Vagina (tissue), 2 donors: ENCODE data around the gene FRMD3. TPM values are rescaled to one million over a fixed set of nuclear protein-coding genes. Genes with fewer than 3 reads are reported as not detected.

Source experiments
- DNase-seq, 2 donors: peaks; one replicate each; pipeline ENCODE4 v3.0.0-alpha.2; 2017; ENCODE audit errors: extremely low spot score in 2 of 2
- H3K27ac ChIP-seq: fragments of 200-600 bp; sonication (generic); one replicate; pipeline ENCODE4 v1.5.1; 2019
- H3K27me3 ChIP-seq: fragments of 200-600 bp; sonication (generic); one replicate; pipeline ENCODE4 v1.5.1; 2019
- H3K36me3 ChIP-seq, 2 donors: fragments of 200-600 bp; sonication (generic); one replicate each; pipeline ENCODE4 v1.5.1; 2017 to 2019
- H3K4me1 ChIP-seq: fragments of 200-600 bp; sonication (generic); one replicate; pipeline ENCODE4 v1.5.1; 2019
- H3K4me3 ChIP-seq, 2 donors: fragments of 200-600 bp; sonication (generic); 1 replicate in 1 of 2; 2 replicates in 1 of 2; pipeline ENCODE4 v1.5.1; 2016 to 2019
- H3K9me3 ChIP-seq: fragments of 200-600 bp; sonication (generic); one replicate; pipeline ENCODE4 v1.5.1; 2019
- POLR2A ChIP-seq, 2 donors: fragments of 450-650 bp; IDR thresholded peaks; one replicate each; pipeline ENCODE4 v1.6.1; 2017; ENCODE audit warnings: antibody characterized with exemption in 2 of 2, mild to moderate bottlenecking in 2 of 2, moderate library complexity in 2 of 2
- POLR2AphosphoS5 ChIP-seq, 2 donors: sonication (generic); formaldehyde crosslinking; IDR thresholded peaks; one replicate each; pipeline ENCODE4 v1.9.0; 2017; ENCODE audit warnings: antibody characterized with exemption in 2 of 2, mild to moderate bottlenecking in 2 of 2, low read depth in 1 of 2; ENCODE audit not compliant: insufficient read depth in 1 of 2
- intact Hi-C: fragments of 100-400 bp; cut with DNase I; formaldehyde crosslinking; loops from one replicate; pipeline ENCODE4 v1.15.1; 2023
- total RNA-seq: library from RNA; depleted of rRNA; stranded (reverse); fragments of >200 nt; gene quantifications from one replicate; pipeline ENCODE4 v1.2.3, GENCODE V29; 2016
- TF ChIP-seq, protein P1 (sequence below), 3 experiments: fragments of 450-650 bp in 2 of 3; fragments of 200-600 bp in 1 of 3; sonication (generic) in 1 of 3; IDR thresholded peaks; one replicate each; pipeline ENCODE4 v1.5.1; 2017 to 2019; ENCODE audit warnings: antibody characterized with exemption in 3 of 3, mild to moderate bottlenecking in 2 of 3, moderate library complexity in 2 of 3

FRMD3 gene
- total RNA-seq, 1 donor from 2014 or later: 13.8 TPM

DNA sequence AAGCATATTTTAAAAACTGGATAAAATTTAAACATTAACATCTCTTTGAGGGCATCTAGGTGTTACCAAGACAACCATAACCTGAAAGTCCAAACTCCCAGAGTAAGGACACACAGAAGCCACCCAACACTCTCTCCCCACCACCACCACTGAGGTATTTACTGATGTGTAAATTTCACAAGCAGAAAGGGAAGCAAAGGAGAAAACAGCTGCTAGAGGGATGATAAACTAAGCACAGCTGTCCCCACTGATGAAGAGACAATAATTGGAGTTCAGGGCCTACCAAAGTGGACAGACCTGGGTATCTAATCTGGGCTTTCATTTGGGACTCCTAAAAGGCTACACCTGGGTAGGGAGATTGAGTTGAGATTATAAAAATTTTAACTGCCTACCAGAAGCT, 63.6 kb downstream of the FRMD3 start:
- intact Hi-C loops: no loop called here
- no peak for DNase-seq
- no peaks in the 10 kb centered on the region for H3K27me3 ChIP-seq
- H3K4me1 ChIP-seq: peaks cover 5% of the 10 kb centered on the region
- H3K27ac ChIP-seq: no peak overlapping the region
- H3K4me3 ChIP-seq: no peak overlapping the region
- no peaks in the 10 kb centered on the region for H3K9me3 ChIP-seq
- no peak for TF ChIP-seq POLR2AphosphoS5 (IDR thresholded peaks at IDR 0.05; ENCODE audit: insufficient read depth in 1 of 2, low read depth in 1 of 2)
- TF ChIP-seq, protein P1, sequence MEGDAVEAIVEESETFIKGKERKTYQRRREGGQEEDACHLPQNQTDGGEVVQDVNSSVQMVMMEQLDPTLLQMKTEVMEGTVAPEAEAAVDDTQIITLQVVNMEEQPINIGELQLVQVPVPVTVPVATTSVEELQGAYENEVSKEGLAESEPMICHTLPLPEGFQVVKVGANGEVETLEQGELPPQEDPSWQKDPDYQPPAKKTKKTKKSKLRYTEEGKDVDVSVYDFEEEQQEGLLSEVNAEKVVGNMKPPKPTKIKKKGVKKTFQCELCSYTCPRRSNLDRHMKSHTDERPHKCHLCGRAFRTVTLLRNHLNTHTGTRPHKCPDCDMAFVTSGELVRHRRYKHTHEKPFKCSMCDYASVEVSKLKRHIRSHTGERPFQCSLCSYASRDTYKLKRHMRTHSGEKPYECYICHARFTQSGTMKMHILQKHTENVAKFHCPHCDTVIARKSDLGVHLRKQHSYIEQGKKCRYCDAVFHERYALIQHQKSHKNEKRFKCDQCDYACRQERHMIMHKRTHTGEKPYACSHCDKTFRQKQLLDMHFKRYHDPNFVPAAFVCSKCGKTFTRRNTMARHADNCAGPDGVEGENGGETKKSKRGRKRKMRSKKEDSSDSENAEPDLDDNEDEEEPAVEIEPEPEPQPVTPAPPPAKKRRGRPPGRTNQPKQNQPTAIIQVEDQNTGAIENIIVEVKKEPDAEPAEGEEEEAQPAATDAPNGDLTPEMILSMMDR (IDR thresholded peaks at IDR 0.05): no peak
- TF ChIP-seq POLR2A (IDR thresholded peaks at IDR 0.05): no peak
- no peaks in the 10 kb centered on the region for H3K36me3 ChIP-seq

DNA sequence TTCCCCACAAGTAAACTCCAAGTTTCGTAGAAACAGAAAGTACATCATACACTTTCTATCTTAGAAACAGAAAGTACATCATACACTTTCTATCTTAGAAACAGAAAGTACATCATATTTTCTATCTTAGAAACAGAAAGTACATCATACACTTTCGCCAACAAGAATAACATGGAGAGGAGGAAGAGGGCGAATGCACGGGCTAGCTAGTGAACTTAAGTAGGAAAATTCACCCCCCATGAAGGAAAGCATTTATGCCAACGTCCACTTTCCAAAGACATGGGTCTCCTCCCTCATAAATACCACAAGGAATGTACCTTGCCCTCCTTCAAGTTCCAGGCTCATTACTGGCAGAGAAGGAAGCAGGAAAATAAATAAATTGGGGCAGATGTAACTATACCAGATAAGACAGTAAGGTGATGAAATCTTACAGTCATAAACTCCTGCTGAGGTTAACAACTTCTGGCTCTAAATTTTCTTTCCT, 64.7 kb downstream of the FRMD3 start:
- H3K27ac ChIP-seq: no peak overlapping the region
- peaks cover 5% of the 10 kb centered on the region for H3K4me1 ChIP-seq
- H3K4me3 ChIP-seq: no peak overlapping the region
- intact Hi-C loops: no loop called here
- H3K36me3 ChIP-seq: no peaks in the 10 kb centered on the region
- H3K27me3 ChIP-seq: no peaks in the 10 kb centered on the region
- H3K9me3 ChIP-seq: no peaks in the 10 kb centered on the region
- DNase-seq: no peak
- TF ChIP-seq, protein P1 (IDR thresholded peaks at IDR 0.05): no peak
- TF ChIP-seq POLR2A (IDR thresholded peaks at IDR 0.05): no peak
- no peak for TF ChIP-seq POLR2AphosphoS5 (IDR thresholded peaks at IDR 0.05; ENCODE audit: insufficient read depth in 1 of 2, low read depth in 1 of 2)

DNA sequence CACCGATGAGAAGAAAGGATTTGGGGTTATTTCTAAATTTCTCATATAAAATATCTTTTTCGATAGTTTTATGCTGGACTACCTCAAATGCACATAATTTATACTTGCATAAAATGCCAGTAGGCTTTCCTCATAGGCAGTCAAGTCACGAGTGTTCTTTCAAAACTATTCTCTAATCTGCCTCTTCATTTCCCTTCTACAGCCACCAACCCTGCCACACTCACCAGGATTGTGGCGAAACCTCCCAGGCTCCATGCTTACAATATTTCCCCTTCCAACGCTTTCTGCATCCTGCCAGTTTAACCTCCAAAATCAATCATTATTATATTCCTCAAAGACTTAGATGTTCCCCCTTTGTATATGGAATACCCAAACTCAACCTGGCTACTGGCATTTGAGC, 65.4 kb downstream of the FRMD3 start:
- no peaks in the 10 kb centered on the region for H3K27me3 ChIP-seq
- H3K27ac ChIP-seq: no peak overlapping the region
- intact Hi-C loops: no loop called here
- no peak overlapping the region for H3K4me3 ChIP-seq
- H3K9me3 ChIP-seq: no peaks in the 10 kb centered on the region
- DNase-seq: no peak
- no peaks in the 10 kb centered on the region for H3K36me3 ChIP-seq
- H3K4me1 ChIP-seq: peaks cover 5% of the 10 kb centered on the region
- TF ChIP-seq POLR2AphosphoS5 (IDR thresholded peaks at IDR 0.05; ENCODE audit: insufficient read depth in 1 of 2, low read depth in 1 of 2): no peak
- TF ChIP-seq POLR2A (IDR thresholded peaks at IDR 0.05): no peak
- TF ChIP-seq, protein P1 (IDR thresholded peaks at IDR 0.05): no peak

DNA sequence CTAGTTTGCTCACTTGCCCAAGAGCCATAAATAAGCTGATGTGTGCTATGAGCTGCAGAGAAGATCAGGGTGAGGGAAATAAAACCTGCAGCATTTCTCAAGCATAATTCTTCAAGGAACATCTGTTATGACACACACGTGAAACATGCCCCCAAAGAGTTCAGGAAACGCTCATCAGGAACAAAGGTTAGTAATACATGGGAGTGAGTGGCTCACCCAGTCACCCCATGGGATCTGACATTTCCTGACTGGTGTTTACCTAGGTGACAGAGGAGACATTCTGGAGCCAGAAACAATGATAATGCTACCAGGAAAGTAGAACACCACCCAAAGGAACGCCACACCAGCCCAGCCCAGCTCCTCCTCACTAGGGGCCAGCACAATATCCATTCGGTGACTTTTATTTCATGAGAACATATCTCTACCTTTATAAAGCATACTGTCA, 66.0 kb downstream of the FRMD3 start:
- H3K36me3 ChIP-seq: no peaks in the 10 kb centered on the region
- H3K27me3 ChIP-seq: no peaks in the 10 kb centered on the region
- intact Hi-C loops: no loop called here
- no peaks in the 10 kb centered on the region for H3K9me3 ChIP-seq
- no peak overlapping the region for H3K4me3 ChIP-seq
- TF ChIP-seq POLR2A (IDR thresholded peaks at IDR 0.05) (no peak), POLR2AphosphoS5 (IDR thresholded peaks at IDR 0.05; ENCODE audit: insufficient read depth in 1 of 2, low read depth in 1 of 2) (no peak)
- TF ChIP-seq, protein P1 (IDR thresholded peaks at IDR 0.05): no peak
- no peak for DNase-seq
- H3K4me1 ChIP-seq: peaks cover 5% of the 10 kb centered on the region
- H3K27ac ChIP-seq: no peak overlapping the region

DNA sequence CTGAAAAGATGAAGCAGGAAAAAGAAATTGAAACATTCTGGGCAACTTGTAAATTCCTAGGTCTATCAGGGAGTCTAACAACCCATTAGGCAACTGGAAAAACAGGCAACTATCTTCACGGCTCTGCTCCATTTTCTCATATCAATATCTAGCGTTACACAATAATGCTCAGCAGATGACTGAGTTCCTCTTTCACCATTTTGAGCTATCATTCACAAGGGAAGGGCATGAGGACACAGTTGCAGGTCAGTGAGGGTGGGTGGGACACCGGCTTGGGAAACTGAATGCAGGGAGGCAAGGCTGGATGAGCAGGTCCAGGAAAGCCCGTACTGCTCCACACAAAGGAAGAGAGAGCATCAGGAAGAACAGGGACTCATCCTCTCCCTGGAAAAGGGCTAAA, 67.0 kb downstream of the FRMD3 start:
- Histone ChIP-seq H3K27ac (no peak overlapping the region), H3K4me1 (peaks cover 5% of the 10 kb centered on the region), H3K36me3 (no peaks in the 10 kb centered on the region), H3K4me3 (no peak overlapping the region), H3K27me3 (no peaks in the 10 kb centered on the region), H3K9me3 (no peaks in the 10 kb centered on the region)
- DNase-seq: no peak
- TF ChIP-seq POLR2A (IDR thresholded peaks at IDR 0.05): no peak
- intact Hi-C loops: no loop called here
